ENCODE measurements around the gene CD2.
A peak's percentile ranks its signal among the peaks of the same experiment; 100 is the strongest.

CD2 gene

DNA sequence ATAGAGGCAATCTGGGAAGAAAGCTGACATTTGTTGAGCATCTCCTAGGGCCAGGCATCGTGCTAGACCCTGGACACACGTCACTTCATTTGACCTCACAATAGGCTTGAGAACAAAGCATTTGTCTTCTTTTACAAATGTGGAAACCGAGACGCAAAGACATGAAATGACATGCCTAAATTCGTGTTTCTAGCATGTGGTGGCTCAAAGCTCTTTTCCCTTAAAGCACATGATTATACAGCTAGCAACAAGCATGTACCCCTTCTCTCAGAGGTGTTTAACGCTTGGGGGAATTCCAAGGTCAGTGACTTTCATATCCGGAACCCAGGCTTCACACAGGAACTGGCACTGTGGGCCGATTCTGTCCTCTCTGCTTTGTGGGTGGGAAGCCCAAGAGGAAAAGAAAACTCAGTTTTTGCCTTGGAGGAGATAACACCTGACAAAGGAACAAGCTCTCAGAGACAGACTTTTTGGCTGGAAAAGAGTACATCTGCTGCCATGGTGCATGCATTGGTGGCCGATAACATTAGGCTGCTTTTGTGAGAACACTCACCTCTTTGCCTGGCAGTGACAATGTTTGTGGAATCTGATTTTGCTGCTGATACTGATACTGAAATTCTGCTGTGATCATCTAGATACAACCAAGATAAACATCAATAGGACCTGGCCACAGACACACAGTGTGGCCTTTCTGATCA is 15.4 kb upstream of the CD2 start:
- peak overlapping the region; percentile 85 for H3K4me2 ChIP-seq (ENCODE audit: low read length)

DNA sequence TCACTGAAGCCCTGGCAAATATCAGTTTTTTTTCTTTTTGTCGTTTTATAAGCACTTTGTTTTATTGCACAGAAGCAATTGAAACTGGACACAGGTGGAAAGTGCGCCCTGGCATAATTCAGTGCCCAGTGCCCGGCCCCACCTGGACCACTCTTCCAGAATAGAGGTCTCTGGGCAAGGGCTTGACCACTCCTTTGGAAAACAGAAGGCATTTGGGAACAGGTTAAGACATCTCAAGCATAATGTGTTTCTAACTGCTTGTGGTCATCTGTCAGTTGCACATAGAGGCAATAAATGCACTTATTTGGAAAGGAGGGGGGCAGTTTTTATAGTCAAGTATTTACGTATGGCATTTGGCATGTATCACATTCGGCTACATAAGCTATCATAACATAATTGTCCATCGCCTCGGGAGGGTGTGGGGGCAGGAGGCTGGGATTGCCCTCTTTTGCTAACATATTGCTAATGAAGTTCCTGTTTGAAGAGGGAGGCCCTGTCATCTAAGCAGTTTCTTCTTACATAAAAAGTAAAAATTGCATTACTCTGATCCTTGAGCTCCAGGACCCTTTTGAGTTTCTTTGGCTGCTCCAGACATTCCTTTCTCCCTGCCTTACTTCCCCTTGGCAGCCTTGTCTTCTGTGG is 14.7 kb upstream of the CD2 start:
- H4K20me1 ChIP-seq (ENCODE audit: insufficient read depth, low read length) = no peaks in the 10 kb centered on the region
- H3K36me3 ChIP-seq (replicated peaks; ENCODE audit: low read depth, low read length) = peaks cover 4% of the 10 kb centered on the region
- TF ChIP-seq EZH2phosphoT487 (IDR thresholded peaks at IDR 0.05; ENCODE audit: low read depth) = no peak
- TF ChIP-seq, protein P1, sequence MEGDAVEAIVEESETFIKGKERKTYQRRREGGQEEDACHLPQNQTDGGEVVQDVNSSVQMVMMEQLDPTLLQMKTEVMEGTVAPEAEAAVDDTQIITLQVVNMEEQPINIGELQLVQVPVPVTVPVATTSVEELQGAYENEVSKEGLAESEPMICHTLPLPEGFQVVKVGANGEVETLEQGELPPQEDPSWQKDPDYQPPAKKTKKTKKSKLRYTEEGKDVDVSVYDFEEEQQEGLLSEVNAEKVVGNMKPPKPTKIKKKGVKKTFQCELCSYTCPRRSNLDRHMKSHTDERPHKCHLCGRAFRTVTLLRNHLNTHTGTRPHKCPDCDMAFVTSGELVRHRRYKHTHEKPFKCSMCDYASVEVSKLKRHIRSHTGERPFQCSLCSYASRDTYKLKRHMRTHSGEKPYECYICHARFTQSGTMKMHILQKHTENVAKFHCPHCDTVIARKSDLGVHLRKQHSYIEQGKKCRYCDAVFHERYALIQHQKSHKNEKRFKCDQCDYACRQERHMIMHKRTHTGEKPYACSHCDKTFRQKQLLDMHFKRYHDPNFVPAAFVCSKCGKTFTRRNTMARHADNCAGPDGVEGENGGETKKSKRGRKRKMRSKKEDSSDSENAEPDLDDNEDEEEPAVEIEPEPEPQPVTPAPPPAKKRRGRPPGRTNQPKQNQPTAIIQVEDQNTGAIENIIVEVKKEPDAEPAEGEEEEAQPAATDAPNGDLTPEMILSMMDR (IDR thresholded peaks at IDR 0.05; ENCODE audit: low read depth, low read length) = no peak
- no peaks in the 10 kb centered on the region for H3K79me2 ChIP-seq (ENCODE audit: low read length)
- H3K4me3 ChIP-seq (ENCODE audit: low read length) = no peak overlapping the region
- H3K27ac ChIP-seq (ENCODE audit: low read length) = peak overlapping the region; percentile 62; the same call in 1 of the 2 replicates
- H3K9me3 ChIP-seq (ENCODE audit: insufficient read depth, low read length) = peaks cover 11% of the 10 kb centered on the region; the same call in 1 of the 2 replicates
- H3K4me2 ChIP-seq (ENCODE audit: low read length) = peak overlapping the region; percentile 85; the same call in 1 of the 2 replicates
- no peak overlapping the region; the same call in 1 of the 2 replicates for H3K9ac ChIP-seq (ENCODE audit: low read length)
- no peaks in the 10 kb centered on the region for H3K27me3 ChIP-seq (ENCODE audit: low read depth, low read length)
- H2AFZ ChIP-seq (ENCODE audit: low read depth, low read length) = no peak overlapping the region
- H3K4me1 ChIP-seq (ENCODE audit: low read length) = peaks cover 39% of the 10 kb centered on the region

More for the DNA sequence above, 15.4 kb upstream of the CD2 start:
- H3K4me3 ChIP-seq (ENCODE audit: low read length) = no peak overlapping the region; the same call in 1 of the 2 replicates
- 0 out of 2 replicates have a peak overlapping the region, but pooled peaks have one; percentile 14 for H2AFZ ChIP-seq (ENCODE audit: low read depth, low read length)
- peaks cover 2% of the 10 kb centered on the region for H3K36me3 ChIP-seq (replicated peaks; ENCODE audit: low read depth, low read length)
- peaks cover 39% of the 10 kb centered on the region for H3K4me1 ChIP-seq (ENCODE audit: low read length)
- no peaks in the 10 kb centered on the region for H3K79me2 ChIP-seq (ENCODE audit: low read length)
- peak overlapping the region; percentile 62 for H3K27ac ChIP-seq (ENCODE audit: low read length)
- peaks cover 9% of the 10 kb centered on the region; the same call in 1 of the 2 replicates for H3K9me3 ChIP-seq (ENCODE audit: insufficient read depth, low read length)
- H3K27me3 ChIP-seq (ENCODE audit: low read depth, low read length) = no peaks in the 10 kb centered on the region
- H4K20me1 ChIP-seq (ENCODE audit: insufficient read depth, low read length) = no peaks in the 10 kb centered on the region
- no peak for TF ChIP-seq EZH2phosphoT487 (IDR thresholded peaks at IDR 0.05; ENCODE audit: low read depth)
- TF ChIP-seq, protein P1 (IDR thresholded peaks at IDR 0.05; ENCODE audit: low read depth, low read length) = no peak
- H3K9ac ChIP-seq (ENCODE audit: low read length) = peak overlapping the region; percentile 69; the same call in 1 of the 2 replicates

DNA sequence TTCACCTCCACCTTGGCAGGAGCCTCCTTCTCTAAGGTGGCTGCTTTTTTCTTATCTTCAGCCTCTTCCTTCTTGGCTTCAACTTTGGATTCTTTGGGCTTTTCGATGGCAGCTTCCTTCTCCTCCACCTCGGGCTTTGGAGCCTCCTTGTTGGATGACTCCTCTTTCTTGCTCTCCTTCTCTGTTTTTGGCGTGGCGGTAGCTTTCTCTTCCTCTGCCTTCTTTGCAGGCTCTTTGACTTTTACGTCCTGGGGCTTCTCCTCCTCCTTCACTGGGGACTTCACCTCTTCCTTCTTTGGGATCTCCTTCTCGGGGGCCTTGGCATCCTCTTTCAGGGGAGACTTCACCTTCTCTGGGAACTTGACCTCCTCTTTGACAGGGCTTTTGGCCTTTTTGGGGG is 13.9 kb upstream of the CD2 start:
- TF ChIP-seq, protein P1 (IDR thresholded peaks at IDR 0.05; ENCODE audit: low read depth, low read length) = no peak
- no peak for TF ChIP-seq EZH2phosphoT487 (IDR thresholded peaks at IDR 0.05; ENCODE audit: low read depth)
- no peak overlapping the region for H3K4me2 ChIP-seq (ENCODE audit: low read length)
- peaks cover 39% of the 10 kb centered on the region for H3K4me1 ChIP-seq (ENCODE audit: low read length)
- peaks cover 4% of the 10 kb centered on the region for H3K36me3 ChIP-seq (replicated peaks; ENCODE audit: low read depth, low read length)
- no peak overlapping the region for H3K4me3 ChIP-seq (ENCODE audit: low read length)
- no peak overlapping the region for H3K27ac ChIP-seq (ENCODE audit: low read length)
- peaks cover 11% of the 10 kb centered on the region; the same call in 1 of the 2 replicates for H3K9me3 ChIP-seq (ENCODE audit: insufficient read depth, low read length)
- no peaks in the 10 kb centered on the region for H3K79me2 ChIP-seq (ENCODE audit: low read length)
- no peak overlapping the region for H2AFZ ChIP-seq (ENCODE audit: low read depth, low read length)
- H4K20me1 ChIP-seq (ENCODE audit: insufficient read depth, low read length) = no peaks in the 10 kb centered on the region
- H3K27me3 ChIP-seq (ENCODE audit: low read depth, low read length) = no peaks in the 10 kb centered on the region
- no peak overlapping the region for H3K9ac ChIP-seq (ENCODE audit: low read length)

DNA sequence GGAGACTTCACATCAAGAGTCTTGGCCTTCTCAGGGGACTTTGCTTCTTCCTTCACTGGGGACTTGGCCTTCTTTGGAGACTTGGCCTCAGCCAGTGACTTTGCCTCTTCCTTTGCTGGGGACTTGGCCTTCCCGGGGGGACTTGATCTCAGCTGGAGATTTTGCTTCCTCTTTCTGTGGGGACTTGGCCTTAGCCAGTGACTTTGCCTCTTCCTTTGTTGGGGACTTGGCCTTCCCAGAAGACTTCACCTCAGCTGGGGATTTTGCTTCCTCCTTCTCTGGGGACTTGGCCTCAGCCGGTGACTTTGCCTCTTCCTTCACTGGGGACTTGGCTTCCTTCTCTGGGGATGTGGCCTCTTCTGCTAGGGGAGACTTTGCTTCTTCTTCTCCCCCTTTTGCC is 13.5 kb upstream of the CD2 start:
- no peaks in the 10 kb centered on the region for H3K27me3 ChIP-seq (ENCODE audit: low read depth, low read length)
- H3K4me2 ChIP-seq (ENCODE audit: low read length) = no peak overlapping the region
- H3K4me3 ChIP-seq (ENCODE audit: low read length) = no peak overlapping the region
- peaks cover 4% of the 10 kb centered on the region for H3K36me3 ChIP-seq (replicated peaks; ENCODE audit: low read depth, low read length)
- H3K9ac ChIP-seq (ENCODE audit: low read length) = no peak overlapping the region
- H3K27ac ChIP-seq (ENCODE audit: low read length) = no peak overlapping the region
- no peaks in the 10 kb centered on the region for H3K79me2 ChIP-seq (ENCODE audit: low read length)
- H3K9me3 ChIP-seq (ENCODE audit: insufficient read depth, low read length) = peaks cover 11% of the 10 kb centered on the region; the same call in 1 of the 2 replicates
- H3K4me1 ChIP-seq (ENCODE audit: low read length) = peaks cover 39% of the 10 kb centered on the region
- no peak for TF ChIP-seq EZH2phosphoT487 (IDR thresholded peaks at IDR 0.05; ENCODE audit: low read depth)
- TF ChIP-seq, protein P1 (IDR thresholded peaks at IDR 0.05; ENCODE audit: low read depth, low read length) = no peak
- no peaks in the 10 kb centered on the region for H4K20me1 ChIP-seq (ENCODE audit: insufficient read depth, low read length)
- no peak overlapping the region for H2AFZ ChIP-seq (ENCODE audit: low read depth, low read length)
